DMS 273 treated with DMSO at 0.1 percent for 48 hours (cell line): Measurements from ENCODE around the gene MAPKAPK2.

Source experiments
- DNase-seq: peaks from one replicate; lab custom pipeline; 2025; lab: John Stamatoyannopoulos, UW

Gene MAPKAPK2

GRCh38 chr1:206722751-206723461 is 38.2 kb downstream of the MAPKAPK2 start:
- no peak for DNase-seq

- DNase-seq = no peak
Measured at GRCh38 chr1:206723462-206723804, 38.7 kb downstream of the MAPKAPK2 start.

- DNase-seq = no peak
Measured at GRCh38 chr1:206723805-206724472, 39.2 kb downstream of the MAPKAPK2 start.

- peak; percentile 28 for DNase-seq
Measured at GRCh38 chr1:206725109-206725963, 40.6 kb downstream of the MAPKAPK2 start.

- DNase-seq = no peak
Measured at GRCh38 chr1:206727981-206728696, 43.4 kb downstream of the MAPKAPK2 start.

GRCh38 chr1:206728697-206728987 is 43.9 kb downstream of the MAPKAPK2 start:
- DNase-seq = no peak

- DNase-seq = no peak
Measured at GRCh38 chr1:206729050-206729449, 44.3 kb downstream of the MAPKAPK2 start.

GRCh38 chr1:206729507-206729906 is 44.8 kb downstream of the MAPKAPK2 start:
- no peak for DNase-seq

GRCh38 chr1:206732508-206732907 is 47.8 kb downstream of the MAPKAPK2 start:
- DNase-seq = no peak

GRCh38 chr1:206732992-206733391 is 48.3 kb downstream of the MAPKAPK2 start:
- no peak for DNase-seq

- no peak for DNase-seq
Measured at GRCh38 chr1:206734499-206735142, 49.9 kb downstream of the MAPKAPK2 start.

- no peak for DNase-seq
Measured at GRCh38 chr1:206735553-206736031, 50.9 kb downstream of the MAPKAPK2 start.

GRCh38 chr1:206736878-206737728 is 52.4 kb downstream of the MAPKAPK2 start:
- DNase-seq = no peak

GRCh38 chr1:206737729-206738201 is 53.1 kb downstream of the MAPKAPK2 start:
- DNase-seq = no peak

- peak; percentile 45 for DNase-seq
Measured at GRCh38 chr1:206738370-206739366, 54.0 kb downstream of the MAPKAPK2 start.

GRCh38 chr1:206739411-206740076 is 54.8 kb downstream of the MAPKAPK2 start:
- DNase-seq = no peak

GRCh38 chr1:206741142-206741701 is 56.5 kb downstream of the MAPKAPK2 start:
- DNase-seq = no peak

- DNase-seq = no peak
Measured at GRCh38 chr1:206742719-206743383, 58.1 kb downstream of the MAPKAPK2 start.
